BLaER1 (cell line): ENCODE data around the gene KIAA1671.

Source experiments
- H3K27ac ChIP-seq: shearing (Covaris generic); formaldehyde crosslinking; 2 replicates; pipeline ENCODE4 v1.8.1; 2022
- H3K27me3 ChIP-seq: shearing (Covaris generic); formaldehyde crosslinking; 2 replicates; pipeline ENCODE4 v1.8.1; 2022
- H3K36me3 ChIP-seq: shearing (Covaris generic); formaldehyde crosslinking; 2 replicates; pipeline ENCODE4 v1.8.1; 2022
- H3K4me1 ChIP-seq: shearing (Covaris generic); formaldehyde crosslinking; 2 replicates; pipeline ENCODE4 v1.8.1; 2022
- H3K4me2 ChIP-seq: shearing (Covaris generic); formaldehyde crosslinking; 2 replicates; pipeline ENCODE4 v1.8.1; 2022
- H3K4me3 ChIP-seq: shearing (Covaris generic); formaldehyde crosslinking; 2 replicates; pipeline ENCODE4 v1.8.1; 2022
- H3K9ac ChIP-seq: shearing (Covaris generic); formaldehyde crosslinking; 2 replicates; pipeline ENCODE4 v1.8.1; 2022
- H3K9me3 ChIP-seq: shearing (Covaris generic); formaldehyde crosslinking; 2 replicates; pipeline ENCODE4 v1.8.1; 2022
- H4K20me1 ChIP-seq: shearing (Covaris generic); formaldehyde crosslinking; 2 replicates; pipeline ENCODE4 v1.8.1; 2022
- Cebpa-rat ChIP-seq: shearing (Covaris generic); IDR thresholded peaks from 2 replicates; pipeline ENCODE4 v1.8.1; 2022

KIAA1671 gene

GRCh38 chr22:25083056-25083806 lies 130.7 kb downstream of the KIAA1671 start:
- H3K27ac ChIP-seq = peak overlapping the region; percentile 49
- no peaks in the 10 kb centered on the region for H3K36me3 ChIP-seq
- H4K20me1 ChIP-seq = no peaks in the 10 kb centered on the region
- no peak overlapping the region for H3K9ac ChIP-seq
- no peak overlapping the region for H3K4me2 ChIP-seq
- TF ChIP-seq Cebpa-rat = no peak
- no peaks in the 10 kb centered on the region for H3K27me3 ChIP-seq
- H3K4me3 ChIP-seq = no peak overlapping the region
- H3K4me1 ChIP-seq = peaks cover 81% of the 10 kb centered on the region
- H3K9me3 ChIP-seq = no peaks in the 10 kb centered on the region

DNA sequence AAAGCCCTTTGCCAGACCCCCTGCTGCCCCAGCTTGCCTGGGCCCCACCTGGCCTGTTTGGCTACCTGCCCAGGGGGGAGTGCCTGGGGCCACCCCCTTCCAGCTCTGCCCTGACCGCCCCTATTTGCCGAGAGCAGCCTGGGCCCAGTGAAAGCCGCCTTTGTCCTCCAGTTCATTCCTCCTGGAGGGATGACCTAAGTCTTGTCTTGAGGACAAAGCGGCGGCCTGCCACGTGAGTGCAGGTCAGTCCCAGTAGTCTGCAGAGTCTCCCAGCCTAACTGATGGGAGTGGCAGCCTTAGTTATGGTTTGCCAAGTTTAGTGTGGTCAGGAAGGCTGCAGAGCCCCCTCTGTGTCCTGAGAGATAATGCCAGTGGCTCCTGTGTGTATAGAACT lies 131.3 kb downstream of the KIAA1671 start:
- Histone ChIP-seq H3K4me3 (no peak overlapping the region), H3K36me3 (no peaks in the 10 kb centered on the region), H4K20me1 (no peaks in the 10 kb centered on the region), H3K4me1 (peaks cover 81% of the 10 kb centered on the region), H3K27ac (peak overlapping the region; percentile 49), H3K9ac (no peak overlapping the region), H3K9me3 (no peaks in the 10 kb centered on the region), H3K27me3 (no peaks in the 10 kb centered on the region), H3K4me2 (no peak overlapping the region)
- TF ChIP-seq Cebpa-rat = no peak

- no peak overlapping the region for H3K4me3 ChIP-seq
- H3K27ac ChIP-seq = peak overlapping the region; percentile 31; the same call in 1 of the 2 replicates
- peaks cover 73% of the 10 kb centered on the region for H3K4me1 ChIP-seq
- no peaks in the 10 kb centered on the region for H3K9me3 ChIP-seq
- H3K27me3 ChIP-seq = no peaks in the 10 kb centered on the region
- H4K20me1 ChIP-seq = no peaks in the 10 kb centered on the region
- no peak overlapping the region for H3K9ac ChIP-seq
- no peak for TF ChIP-seq Cebpa-rat
- H3K4me2 ChIP-seq = peak overlapping the region; percentile 40; the same call in 1 of the 2 replicates
- no peaks in the 10 kb centered on the region for H3K36me3 ChIP-seq
Measured at GRCh38 chr22:25084405-25085107, 132.0 kb downstream of the KIAA1671 start.

GRCh38 chr22:25085156-25085555 lies 132.6 kb downstream of the KIAA1671 start:
- no peak overlapping the region for H3K4me3 ChIP-seq
- H3K27ac ChIP-seq = peak overlapping the region; percentile 31
- peaks cover 73% of the 10 kb centered on the region for H3K4me1 ChIP-seq
- H4K20me1 ChIP-seq = no peaks in the 10 kb centered on the region
- TF ChIP-seq Cebpa-rat = no peak
- H3K9ac ChIP-seq = no peak overlapping the region
- peak overlapping the region; percentile 40 for H3K4me2 ChIP-seq
- H3K27me3 ChIP-seq = no peaks in the 10 kb centered on the region
- H3K9me3 ChIP-seq = no peaks in the 10 kb centered on the region
- no peaks in the 10 kb centered on the region for H3K36me3 ChIP-seq

DNA sequence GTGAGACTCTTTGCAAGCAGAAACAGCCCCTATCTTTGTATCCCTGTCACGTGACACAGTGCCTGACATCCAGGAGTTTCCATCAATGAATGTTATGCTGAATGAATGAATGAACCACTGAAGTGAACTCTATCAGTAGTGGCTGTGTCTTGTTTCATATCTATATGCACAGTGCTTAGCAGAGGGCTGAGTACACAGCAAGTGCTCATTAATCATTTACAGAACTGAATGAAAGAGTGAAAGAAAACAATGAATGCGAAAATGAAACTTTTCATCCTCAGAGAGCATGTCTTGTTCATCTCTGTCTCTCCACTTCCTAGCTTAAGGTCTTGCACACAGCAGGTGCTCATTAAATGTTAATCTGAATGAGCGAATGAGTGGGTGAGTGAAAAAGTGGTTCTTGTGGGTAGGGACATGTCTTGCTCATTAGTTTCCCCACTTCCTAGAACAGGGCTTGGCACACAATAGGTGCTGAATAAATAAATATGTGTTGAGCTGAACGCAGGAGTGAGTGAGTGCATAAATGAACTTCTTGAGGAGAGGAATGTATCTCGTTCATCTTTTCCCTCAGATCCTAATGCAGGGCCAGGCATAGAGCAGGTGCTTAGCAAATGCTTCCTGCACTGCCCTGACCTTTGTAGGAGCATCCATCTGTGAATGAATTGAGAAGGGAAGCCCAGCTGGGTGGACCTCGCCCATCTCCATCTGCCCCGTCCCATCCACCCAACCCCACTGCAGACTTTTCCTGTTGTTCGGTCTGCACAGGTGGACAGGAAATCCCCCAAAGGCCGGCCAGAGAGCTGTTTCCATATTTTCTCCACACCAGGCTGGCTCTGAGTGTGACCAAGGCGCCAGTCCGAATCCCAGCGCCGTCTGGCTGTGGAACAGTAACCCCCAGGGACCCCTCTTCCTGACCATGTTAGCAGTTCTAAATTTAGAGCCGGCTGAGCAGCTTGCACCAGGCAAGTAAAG lies 133.7 kb downstream of the KIAA1671 start:
- Histone ChIP-seq H3K4me2 (peak overlapping the region; percentile 74), H3K9ac (no peak overlapping the region; the same call in 1 of the 2 replicates), H3K9me3 (no peaks in the 10 kb centered on the region), H3K36me3 (no peaks in the 10 kb centered on the region), H3K4me1 (peaks cover 76% of the 10 kb centered on the region), H4K20me1 (no peaks in the 10 kb centered on the region), H3K27ac (peak overlapping the region; percentile 75), H3K4me3 (no peak overlapping the region), H3K27me3 (no peaks in the 10 kb centered on the region)
- TF ChIP-seq Cebpa-rat = no peak

GRCh38 chr22:25086902-25087282 lies 134.4 kb downstream of the KIAA1671 start:
- no peaks in the 10 kb centered on the region for H3K36me3 ChIP-seq
- H4K20me1 ChIP-seq = no peaks in the 10 kb centered on the region
- no peaks in the 10 kb centered on the region for H3K9me3 ChIP-seq
- peak overlapping the region; percentile 75 for H3K27ac ChIP-seq
- no peak overlapping the region for H3K4me3 ChIP-seq
- peak overlapping the region; percentile 74 for H3K4me2 ChIP-seq
- TF ChIP-seq Cebpa-rat = no peak
- H3K9ac ChIP-seq = no peak overlapping the region
- no peaks in the 10 kb centered on the region for H3K27me3 ChIP-seq
- peaks cover 72% of the 10 kb centered on the region for H3K4me1 ChIP-seq

DNA sequence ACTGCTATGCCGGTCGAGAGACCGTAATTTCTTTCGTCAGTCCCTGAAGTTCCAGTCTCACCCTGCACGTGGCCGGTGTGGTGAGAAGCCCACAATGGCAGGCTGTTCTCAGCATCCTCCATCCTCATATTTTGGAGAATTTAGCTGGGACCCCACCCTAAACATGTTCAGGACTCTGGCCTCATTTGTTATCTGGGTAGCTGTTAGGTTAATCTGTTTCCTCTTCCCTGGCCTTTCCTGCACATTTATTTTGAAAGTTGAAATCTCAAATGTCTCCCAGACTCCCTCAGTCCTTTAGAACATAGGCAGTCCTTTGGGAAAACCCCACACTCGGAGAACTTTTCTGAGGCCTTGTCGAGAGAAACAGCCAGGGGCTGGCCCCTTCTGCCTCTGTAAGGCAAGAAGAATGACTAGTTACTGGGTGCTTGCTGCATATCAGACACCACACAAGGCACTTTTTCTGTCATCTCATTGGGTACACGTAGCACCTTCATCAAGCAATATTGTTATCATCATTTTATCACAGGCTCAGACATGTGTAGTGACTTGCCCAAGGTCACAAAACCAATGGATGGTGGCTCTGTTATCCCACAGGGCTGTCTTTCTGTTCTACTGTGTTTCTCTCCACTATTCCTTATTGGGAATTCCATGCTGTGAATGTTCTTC lies 137.8 kb downstream of the KIAA1671 start:
- Histone ChIP-seq H4K20me1 (no peaks in the 10 kb centered on the region), H3K27ac (peak overlapping the region; percentile 1; the same call in 1 of the 2 replicates), H3K4me3 (no peak overlapping the region), H3K27me3 (no peaks in the 10 kb centered on the region), H3K4me2 (0 out of 2 replicates have a peak overlapping the region, but pooled peaks have one; percentile 15), H3K9ac (no peak overlapping the region), H3K9me3 (no peaks in the 10 kb centered on the region), H3K4me1 (peaks cover 54% of the 10 kb centered on the region), H3K36me3 (no peaks in the 10 kb centered on the region)
- TF ChIP-seq Cebpa-rat = no peak

DNA sequence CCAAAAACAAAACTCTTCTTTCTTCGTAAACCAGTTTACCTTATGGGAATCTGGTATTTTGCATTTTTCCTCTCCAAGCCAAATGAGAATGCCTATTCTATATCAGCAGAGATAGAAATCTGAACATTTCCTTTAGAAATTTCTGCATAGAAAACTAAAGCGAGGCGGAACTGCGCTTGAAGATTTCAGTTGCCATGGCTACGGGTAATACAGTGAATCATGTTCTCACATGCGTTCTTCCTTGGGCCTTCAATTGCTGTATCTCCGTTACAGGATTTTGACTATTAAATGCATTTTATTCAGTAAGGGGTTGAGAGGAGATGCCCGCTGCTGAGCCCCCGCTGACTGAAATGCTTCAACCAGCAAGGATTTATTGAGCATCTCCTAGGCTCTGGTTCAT lies 138.9 kb downstream of the KIAA1671 start:
- Histone ChIP-seq H4K20me1 (no peaks in the 10 kb centered on the region), H3K4me1 (peaks cover 43% of the 10 kb centered on the region), H3K4me2 (no peak overlapping the region), H3K9ac (no peak overlapping the region), H3K27me3 (no peaks in the 10 kb centered on the region), H3K27ac (no peak overlapping the region), H3K36me3 (no peaks in the 10 kb centered on the region), H3K4me3 (no peak overlapping the region), H3K9me3 (no peaks in the 10 kb centered on the region)
- no peak for TF ChIP-seq Cebpa-rat

- no peak overlapping the region for H3K9ac ChIP-seq
- H3K27me3 ChIP-seq = no peaks in the 10 kb centered on the region
- no peak for TF ChIP-seq Cebpa-rat
- peaks cover 37% of the 10 kb centered on the region for H3K4me1 ChIP-seq
- no peak overlapping the region for H3K27ac ChIP-seq
- no peaks in the 10 kb centered on the region for H3K36me3 ChIP-seq
- H3K4me2 ChIP-seq = no peak overlapping the region
- H4K20me1 ChIP-seq = no peaks in the 10 kb centered on the region
- H3K4me3 ChIP-seq = no peak overlapping the region
- H3K9me3 ChIP-seq = no peaks in the 10 kb centered on the region
Measured at GRCh38 chr22:25092119-25092518, 139.6 kb downstream of the KIAA1671 start.
